PC-3 (cell line): Measurements from ENCODE around the gene RHBDD1.

Experiments used
- EZH2 ChIP-seq: fragments of 300-600 bp; sonication (generic); IDR thresholded peaks from one replicate; pipeline ENCODE4 v1.6.1; 2017; ENCODE audit warnings: antibody characterized with exemption, mild to moderate bottlenecking, low read length; ENCODE audit not compliant: unreplicated experiment
- EZH2phosphoT487 ChIP-seq: fragments of 300-600 bp; sonication (generic); IDR thresholded peaks from 2 replicates; pipeline ENCODE4 v1.6.1; 2018; ENCODE audit warnings: mild to moderate bottlenecking, antibody characterized with exemption, low read length, borderline replicate concordance
- TF ChIP-seq, protein P1 (sequence below): fragments of 300-600 bp; sonication (generic); conservative IDR thresholded peaks from 2 replicates; pipeline ENCODE4 v1.5.1; 2017; ENCODE audit warnings: antibody characterized with exemption, low read depth, mild to moderate bottlenecking, low read length

GRCh38 chr2:226865273-226865672 lies 29.4 kb downstream of the RHBDD1 start:
- TF ChIP-seq, protein P1, sequence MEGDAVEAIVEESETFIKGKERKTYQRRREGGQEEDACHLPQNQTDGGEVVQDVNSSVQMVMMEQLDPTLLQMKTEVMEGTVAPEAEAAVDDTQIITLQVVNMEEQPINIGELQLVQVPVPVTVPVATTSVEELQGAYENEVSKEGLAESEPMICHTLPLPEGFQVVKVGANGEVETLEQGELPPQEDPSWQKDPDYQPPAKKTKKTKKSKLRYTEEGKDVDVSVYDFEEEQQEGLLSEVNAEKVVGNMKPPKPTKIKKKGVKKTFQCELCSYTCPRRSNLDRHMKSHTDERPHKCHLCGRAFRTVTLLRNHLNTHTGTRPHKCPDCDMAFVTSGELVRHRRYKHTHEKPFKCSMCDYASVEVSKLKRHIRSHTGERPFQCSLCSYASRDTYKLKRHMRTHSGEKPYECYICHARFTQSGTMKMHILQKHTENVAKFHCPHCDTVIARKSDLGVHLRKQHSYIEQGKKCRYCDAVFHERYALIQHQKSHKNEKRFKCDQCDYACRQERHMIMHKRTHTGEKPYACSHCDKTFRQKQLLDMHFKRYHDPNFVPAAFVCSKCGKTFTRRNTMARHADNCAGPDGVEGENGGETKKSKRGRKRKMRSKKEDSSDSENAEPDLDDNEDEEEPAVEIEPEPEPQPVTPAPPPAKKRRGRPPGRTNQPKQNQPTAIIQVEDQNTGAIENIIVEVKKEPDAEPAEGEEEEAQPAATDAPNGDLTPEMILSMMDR = no peak
- TF ChIP-seq EZH2 (no peak), EZH2phosphoT487 (no peak)
